22Rv1 (cell line): ENCODE data around the gene BCR.

Source experiments
- H3K27ac ChIP-seq: fragments of 450-650 bp; 2 replicates; pipeline ENCODE4 v1.5.1; 2017
- CTCF ChIP-seq: fragments of 450-650 bp; IDR thresholded peaks from 2 replicates; pipeline ENCODE4 v1.5.1; 2017; ENCODE audit warnings: mild to moderate bottlenecking
- ZFX ChIP-seq: fragments of 450-650 bp; IDR thresholded peaks from 2 replicates; pipeline ENCODE4 v1.6.1; 2017; ENCODE audit warnings: antibody characterized with exemption, borderline replicate concordance

BCR gene

GRCh38 chr22:23233752-23234408, 53.6 kb downstream of the BCR start:
- no peak overlapping the region for H3K27ac ChIP-seq

GRCh38 chr22:23234409-23235161, 54.3 kb downstream of the BCR start:
- H3K27ac ChIP-seq: no peak overlapping the region
- TF ChIP-seq ZFX: no peak
- no peak for TF ChIP-seq CTCF

More at GRCh38 chr22:23233752-23234408, 53.6 kb downstream of the BCR start:
- TF ChIP-seq CTCF: no peak
- no peak for TF ChIP-seq ZFX

GRCh38 chr22:23235425-23235824, 55.1 kb downstream of the BCR start:
- no peak overlapping the region for H3K27ac ChIP-seq
- TF ChIP-seq CTCF (no peak), ZFX (no peak)

- TF ChIP-seq ZFX: no peak
- TF ChIP-seq CTCF: no peak
- H3K27ac ChIP-seq: no peak overlapping the region
These were observed 55.7 kb downstream of the BCR start for GRCh38 chr22:23236026-23236425.

- no peak overlapping the region for H3K27ac ChIP-seq
- TF ChIP-seq ZFX: no peak
- no peak for TF ChIP-seq CTCF
These were observed 56.3 kb downstream of the BCR start for GRCh38 chr22:23236440-23237184.

GRCh38 chr22:23237201-23237798, 57.0 kb downstream of the BCR start:
- H3K27ac ChIP-seq: no peak overlapping the region
- TF ChIP-seq ZFX (no peak), CTCF (no peak)
